Bronchial epithelial cell (primary cell): ENCODE data around the gene BRD9. TPM values are rescaled to one million over a fixed set of nuclear protein-coding genes. Genes with fewer than 3 reads are reported as not detected.

Experiments used
- DNase-seq: peaks from one replicate; pipeline ENCODE4 v3.0.0-alpha.2; 2010; ENCODE audit warnings: low read depth
- FAIRE-seq: peaks from 2 replicates; lab custom pipeline; 2011; peaks lifted over from hg19 to GRCh38; lab: Jason Lieb, UNC
- H3K27me3 ChIP-seq: 2 replicates; pipeline ENCODE4 v1.5.1; 2011; ENCODE audit warnings: low read length; ENCODE audit not compliant: control insufficient read depth, insufficient read depth
- H3K36me3 ChIP-seq: 2 replicates; pipeline ENCODE4 v1.5.1; 2011; ENCODE audit warnings: low read length; ENCODE audit not compliant: control insufficient read depth, insufficient read depth
- H3K4me3 ChIP-seq: 2 replicates; pipeline ENCODE4 v1.5.1; 2011; ENCODE audit warnings: mild to moderate bottlenecking, low read depth, low read length, control low read depth
- CTCF ChIP-seq: IDR thresholded peaks from 2 replicates; pipeline ENCODE4 v1.5.1; 2011; ENCODE audit warnings: mild to moderate bottlenecking, moderate library complexity, low read length, control low read depth, inconsistent platforms; ENCODE audit not compliant: insufficient read depth, severe bottlenecking
- total RNA-seq: library from RNA; depleted of rRNA; stranded (reverse); fragments of >200 nt; gene quantifications from 2 replicates; pipeline ENCODE4 v1.2.1, GENCODE V29; 2014

The BRD9 gene
- total RNA-seq, 1 donor from 2014 or later: 36.1 TPM

- no peaks in the 10 kb centered on the region for H3K36me3 ChIP-seq
- FAIRE-seq (no peak), DNase-seq (no peak)
- TF ChIP-seq CTCF: no peak
- peaks cover 13% of the 10 kb centered on the region for H3K27me3 ChIP-seq
- no peak overlapping the region for H3K4me3 ChIP-seq
Measured at GRCh38 chr5:852431-853401, 39.9 kb downstream of the BRD9 start.

- Histone ChIP-seq H3K27me3 (peaks cover 13% of the 10 kb centered on the region), H3K36me3 (no peaks in the 10 kb centered on the region), H3K4me3 (no peak overlapping the region)
- no peak for TF ChIP-seq CTCF
- DNase-seq (no peak), FAIRE-seq (no peak)
Measured at GRCh38 chr5:852018-852417, 40.6 kb downstream of the BRD9 start.

DNA sequence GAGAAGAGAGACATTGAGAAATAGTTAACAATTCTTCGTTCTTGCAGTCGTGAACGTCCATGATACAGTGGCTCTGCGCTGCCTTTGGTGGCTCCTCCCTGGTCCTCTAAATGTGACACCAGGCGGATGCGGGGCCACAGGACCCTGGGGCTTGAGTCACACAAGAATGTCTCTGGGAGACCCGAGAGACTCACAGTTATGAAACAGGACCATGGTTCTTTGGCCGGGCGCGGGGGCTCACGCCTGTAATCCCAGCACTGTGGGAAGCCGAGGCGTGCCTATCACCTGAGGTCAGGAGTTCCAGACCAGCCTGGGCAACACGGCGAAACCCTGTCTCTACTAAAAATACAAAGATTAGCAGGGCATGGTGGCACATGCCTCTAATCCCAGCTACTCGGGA, 41.0 kb downstream of the BRD9 start:
- FAIRE-seq: no peak

GRCh38 chr5:851076-851475, 41.5 kb downstream of the BRD9 start:
- no peak for TF ChIP-seq CTCF
- no peak for DNase-seq
- H3K36me3 ChIP-seq: no peaks in the 10 kb centered on the region
- H3K27me3 ChIP-seq: peaks cover 14% of the 10 kb centered on the region
- no peak for FAIRE-seq
- no peak overlapping the region for H3K4me3 ChIP-seq

More for the DNA sequence above, 41.0 kb downstream of the BRD9 start:
- DNase-seq: no peak
- TF ChIP-seq CTCF: no peak
- Histone ChIP-seq H3K4me3 (no peak overlapping the region), H3K36me3 (no peaks in the 10 kb centered on the region), H3K27me3 (peaks cover 14% of the 10 kb centered on the region)

- no peak for TF ChIP-seq CTCF
- FAIRE-seq (no peak), DNase-seq (no peak)
- Histone ChIP-seq H3K27me3 (peaks cover 14% of the 10 kb centered on the region), H3K4me3 (peak within 1 kb of the TSS; percentile 16), H3K36me3 (no peaks in the 10 kb centered on the region)
Measured at GRCh38 chr5:850511-851006, 42.0 kb downstream of the BRD9 start, which contains the start of gene ZDHHC11. Gene ZDHHC11, minus strand, starts transcription at chr5:850986. Its CDS starts 384 bp downstream, at chr5:850602.
